Suprapubic skin (tissue), 4 donors: ENCODE data around the gene DOK6. TPM values are rescaled to one million over a fixed set of nuclear protein-coding genes. Genes with fewer than 3 reads are reported as not detected.

Source experiments
- DNase-seq, 2 donors: peaks; one replicate each; pipeline ENCODE4 v3.0.0-alpha.2; 2019; ENCODE audit warnings: low spot score in 2 of 2
- H3K27ac ChIP-seq: fragments of 200-600 bp; sonication (generic); one replicate; pipeline ENCODE4 v1.5.1; 2019
- H3K27me3 ChIP-seq: fragments of 200-600 bp; sonication (generic); one replicate; pipeline ENCODE4 v1.5.1; 2019
- H3K36me3 ChIP-seq: fragments of 200-600 bp; sonication (generic); one replicate; pipeline ENCODE4 v1.5.1; 2019
- H3K4me1 ChIP-seq: fragments of 200-600 bp; sonication (generic); one replicate; pipeline ENCODE4 v1.5.1; 2019
- H3K4me3 ChIP-seq: fragments of 200-600 bp; sonication (generic); one replicate; pipeline ENCODE4 v1.5.1; 2019; ENCODE audit warnings: mild to moderate bottlenecking
- H3K9me3 ChIP-seq: fragments of 200-600 bp; sonication (generic); one replicate; pipeline ENCODE4 v1.5.1; 2019
- CTCF ChIP-seq, 2 donors: fragments of 200-600 bp in 1 of 2; fragments of 450-650 bp in 1 of 2; sonication (generic) in 1 of 2; IDR thresholded peaks; one replicate each; pipeline ENCODE4 v1.5.1; 2016 to 2019; ENCODE audit warnings: antibody characterized with exemption in 2 of 2, mild to moderate bottlenecking in 1 of 2, moderate library complexity in 1 of 2
- EP300 ChIP-seq: sonication (generic); formaldehyde crosslinking; IDR thresholded peaks from one replicate; pipeline ENCODE4 v1.6.1; 2017; ENCODE audit warnings: antibody characterized with exemption
- POLR2A ChIP-seq, 2 donors: fragments of 450-650 bp; IDR thresholded peaks; one replicate each; pipeline ENCODE4 v1.6.1; 2017; ENCODE audit warnings: antibody characterized with exemption in 2 of 2, mild to moderate bottlenecking in 2 of 2, moderate library complexity in 2 of 2
- POLR2AphosphoS5 ChIP-seq, 3 donors: sonication (generic); formaldehyde crosslinking; IDR thresholded peaks; one replicate each; pipeline ENCODE4 v1.6.1; 2017; ENCODE audit warnings: antibody characterized with exemption in 3 of 3
- WGBS: methylation state at CpG from one replicate; pipeline ENCODE4 v1.1.5; 2018; 5-methylcytosine and 5-hydroxymethylcytosine counted together
- total RNA-seq, 4 donors: library from RNA; depleted of rRNA; stranded (reverse); fragments of >200 nt; gene quantifications; one replicate each; pipeline ENCODE4 v1.1.0, GENCODE V29; 2016

DOK6 gene
- total RNA-seq, 4 donors from 2014 or later: 0.21 to 0.80 (median 0.42) TPM; not detected in 1

GRCh38 chr18:69718912-69719547 is 318.3 kb downstream of the DOK6 start:
- Histone ChIP-seq H3K27me3 (no peaks in the 10 kb centered on the region), H3K27ac (no peak overlapping the region), H3K36me3 (no peaks in the 10 kb centered on the region), H3K4me3 (no peak overlapping the region), H3K9me3 (peaks cover 9% of the 10 kb centered on the region), H3K4me1 (no peaks in the 10 kb centered on the region)
- DNase-seq: no peak
- 70% methylated on average over 1 of the region's 1 CpG for WGBS
- TF ChIP-seq CTCF (IDR thresholded peaks at IDR 0.05) (no peak), EP300 (no peak), POLR2AphosphoS5 (IDR thresholded peaks at IDR 0.05) (no peak), POLR2A (IDR thresholded peaks at IDR 0.05) (no peak)

DNA sequence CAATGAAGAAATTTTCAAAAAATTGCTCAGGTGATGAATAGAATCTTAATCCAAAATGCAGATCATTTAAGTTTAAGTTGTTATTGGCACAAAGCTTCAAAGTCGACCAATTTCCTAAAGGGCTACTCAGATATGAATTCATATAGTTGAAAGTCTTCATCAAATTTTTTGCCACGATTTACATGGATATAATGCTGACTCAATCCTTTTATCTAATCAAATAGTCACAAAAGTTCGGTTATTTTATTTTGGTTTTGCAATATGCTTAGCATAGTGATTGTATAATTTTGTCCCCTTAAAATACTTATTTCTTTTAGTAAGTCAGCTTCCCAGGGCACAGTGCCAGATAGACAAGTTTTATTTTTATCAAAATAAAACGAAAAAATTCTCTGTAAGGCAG is 319.7 kb downstream of the DOK6 start:
- Histone ChIP-seq H3K27me3 (no peaks in the 10 kb centered on the region), H3K4me1 (no peaks in the 10 kb centered on the region), H3K36me3 (no peaks in the 10 kb centered on the region), H3K27ac (no peak overlapping the region), H3K4me3 (no peak overlapping the region), H3K9me3 (peaks cover 9% of the 10 kb centered on the region)
- no peak for TF ChIP-seq CTCF (IDR thresholded peaks at IDR 0.05)
- TF ChIP-seq POLR2A (IDR thresholded peaks at IDR 0.05): no peak
- TF ChIP-seq EP300: no peak
- TF ChIP-seq POLR2AphosphoS5 (IDR thresholded peaks at IDR 0.05): no peak
- 71% methylated on average over 4 of the region's 4 CpGs for WGBS
- DNase-seq: no peak

DNA sequence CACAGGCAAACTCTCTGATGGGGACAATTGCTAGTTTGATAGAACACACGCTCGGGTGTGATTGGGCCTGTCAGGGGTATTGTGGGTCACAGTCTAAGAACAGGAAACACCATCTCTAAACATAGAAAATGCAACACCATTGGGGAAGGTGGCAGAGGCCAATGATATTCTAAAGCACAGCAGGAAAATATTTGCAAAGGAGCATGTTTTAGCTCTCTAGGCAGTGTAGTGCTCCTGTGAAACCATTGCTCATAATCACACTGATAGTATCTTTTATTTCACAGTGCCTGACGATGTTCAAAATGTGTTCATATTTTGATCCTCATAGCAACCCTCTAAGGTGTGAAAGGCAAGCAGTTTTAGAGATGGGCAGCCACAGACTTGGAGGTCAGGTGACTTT is 322.7 kb downstream of the DOK6 start:
- 76% methylated on average over 3 of the region's 3 CpGs for WGBS
- no peaks in the 10 kb centered on the region for H3K4me1 ChIP-seq
- TF ChIP-seq EP300 (no peak), POLR2AphosphoS5 (IDR thresholded peaks at IDR 0.05) (no peak), CTCF (IDR thresholded peaks at IDR 0.05) (no peak), POLR2A (IDR thresholded peaks at IDR 0.05) (no peak)
- no peaks in the 10 kb centered on the region for H3K27me3 ChIP-seq
- DNase-seq: no peak
- H3K4me3 ChIP-seq: no peak overlapping the region
- no peak overlapping the region for H3K27ac ChIP-seq
- peaks cover 9% of the 10 kb centered on the region for H3K9me3 ChIP-seq
- H3K36me3 ChIP-seq: no peaks in the 10 kb centered on the region

DNA sequence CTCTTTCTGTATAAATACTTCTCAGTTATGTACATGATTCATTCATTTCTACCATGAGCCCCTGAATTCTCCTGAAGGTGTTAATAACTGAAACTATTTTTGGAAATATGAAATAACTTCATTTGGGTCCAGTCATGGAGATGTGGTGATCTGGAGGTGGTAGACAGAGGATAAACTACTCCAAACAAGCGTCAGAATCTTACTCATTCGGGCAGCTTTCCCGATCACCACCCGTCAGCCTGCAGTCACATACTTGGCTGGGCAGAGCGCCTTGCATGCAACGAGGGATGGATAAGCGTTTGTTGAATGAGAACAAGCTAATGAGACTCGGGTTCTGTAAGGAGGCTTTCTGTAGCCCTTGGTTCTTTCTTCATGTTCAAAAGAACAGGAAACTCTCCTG is 324.3 kb downstream of the DOK6 start:
- H3K27me3 ChIP-seq: no peaks in the 10 kb centered on the region
- no peaks in the 10 kb centered on the region for H3K36me3 ChIP-seq
- H3K9me3 ChIP-seq: no peaks in the 10 kb centered on the region
- H3K27ac ChIP-seq: no peak overlapping the region
- TF ChIP-seq POLR2AphosphoS5 (IDR thresholded peaks at IDR 0.05) (no peak), EP300 (no peak), POLR2A (IDR thresholded peaks at IDR 0.05) (no peak), CTCF (IDR thresholded peaks at IDR 0.05) (no peak)
- 91% methylated on average over 8 of the region's 8 CpGs for WGBS
- DNase-seq: no peak
- no peaks in the 10 kb centered on the region for H3K4me1 ChIP-seq
- no peak overlapping the region for H3K4me3 ChIP-seq

- Histone ChIP-seq H3K4me1 (no peaks in the 10 kb centered on the region), H3K27ac (no peak overlapping the region), H3K36me3 (no peaks in the 10 kb centered on the region), H3K27me3 (no peaks in the 10 kb centered on the region), H3K4me3 (no peak overlapping the region), H3K9me3 (no peaks in the 10 kb centered on the region)
- 90% methylated on average over 12 of the region's 12 CpGs for WGBS
- TF ChIP-seq POLR2AphosphoS5 (IDR thresholded peaks at IDR 0.05): no peak
- TF ChIP-seq EP300: no peak
- no peak for TF ChIP-seq CTCF (IDR thresholded peaks at IDR 0.05)
- TF ChIP-seq POLR2A (IDR thresholded peaks at IDR 0.05): no peak
- no peak for DNase-seq
These were observed 325.3 kb downstream of the DOK6 start for GRCh38 chr18:69725855-69726508.
